Mesendoderm (in vitro differentiated cells): ENCODE results near the gene RNASE7.
A peak's percentile ranks its signal among the peaks of the same experiment; 100 is the strongest.

ENCODE experiments used
- DNase-seq: peaks from one replicate; pipeline ENCODE4 v3.0.0; 2013
- H2AK5ac ChIP-seq: 2 replicates; pipeline ENCODE4 v1.6.1; 2013; ENCODE audit warnings: low read length, inconsistent platforms
- H2BK120ac ChIP-seq: 2 replicates; pipeline ENCODE4 v1.6.1; 2013; ENCODE audit warnings: low read depth, mild to moderate bottlenecking, low read length, moderate library complexity, mixed read lengths
- H2BK15ac ChIP-seq: replicated peaks from 2 replicates; pipeline ENCODE4 v1.6.1; 2013; ENCODE audit warnings: low read depth, mild to moderate bottlenecking, moderate library complexity
- H2BK5ac ChIP-seq: 2 replicates; pipeline ENCODE4 v1.6.1; 2013; ENCODE audit warnings: low read length, inconsistent platforms
- H3K18ac ChIP-seq: 2 replicates; pipeline ENCODE4 v1.6.1; 2013; ENCODE audit warnings: mild to moderate bottlenecking, low read length, mixed read lengths
- H3K23ac ChIP-seq: one replicate; pipeline ENCODE4 v1.6.1; 2013; ENCODE audit warnings: low read length
- H3K27ac ChIP-seq: 2 replicates; pipeline ENCODE4 v1.5.1; 2013; ENCODE audit warnings: low read depth, mild to moderate bottlenecking, inconsistent platforms, low read length, moderate library complexity
- H3K27me3 ChIP-seq: 2 replicates; pipeline ENCODE4 v1.6.1; 2013; ENCODE audit warnings: low read length, control low read depth, mild to moderate bottlenecking, inconsistent platforms; ENCODE audit not compliant: insufficient read depth, poor library complexity
- H3K36me3 ChIP-seq: 2 replicates; pipeline ENCODE4 v1.6.1; 2013; ENCODE audit warnings: low read length, inconsistent platforms; ENCODE audit not compliant: control insufficient read depth, insufficient read depth
- H3K4ac ChIP-seq: one replicate; pipeline ENCODE4 v1.6.1; 2013; ENCODE audit warnings: low read depth, mild to moderate bottlenecking, low read length, moderate library complexity
- H3K4me1 ChIP-seq: 2 replicates; pipeline ENCODE4 v1.6.1; 2013; ENCODE audit warnings: low read depth, low read length, inconsistent platforms; ENCODE audit not compliant: control insufficient read depth
- H3K4me2 ChIP-seq: 2 replicates; pipeline ENCODE4 v1.6.1; 2013; ENCODE audit warnings: low read length
- H3K4me3 ChIP-seq: 2 replicates; pipeline ENCODE4 v1.5.1; 2013; ENCODE audit warnings: mild to moderate bottlenecking, low read length
- H3K56ac ChIP-seq: one replicate; pipeline ENCODE4 v1.6.1; 2013; ENCODE audit warnings: low read length
- H3K79me1 ChIP-seq: 2 replicates; pipeline ENCODE4 v1.6.1; 2013; ENCODE audit warnings: low read length, inconsistent platforms
- H3K79me2 ChIP-seq: 2 replicates; pipeline ENCODE4 v1.6.1; 2013; ENCODE audit warnings: mild to moderate bottlenecking, low read length; ENCODE audit not compliant: control insufficient read depth, insufficient read depth
- H3K9ac ChIP-seq: 2 replicates; pipeline ENCODE4 v1.6.1; 2013; ENCODE audit warnings: low read length, inconsistent platforms
- H4K5ac ChIP-seq: one replicate; pipeline ENCODE4 v1.6.1; 2013; ENCODE audit warnings: low read length
- H4K8ac ChIP-seq: one replicate; pipeline ENCODE4 v1.6.1; 2013; ENCODE audit warnings: low read depth, mild to moderate bottlenecking, control low read depth, low read length, moderate library complexity
- WGBS: extraction: QIAGEN DNeasy Blood & Tissue Kit; methylation state at CpG from one replicate; pipeline ENCODE4 v1.1.7; 2013; ENCODE audit warnings: low lambda C conversion rate, missing lambda C conversion rate; ENCODE audit not compliant: insufficient coverage; ENCODE audit errors: extremely low coverage; 5-methylcytosine and 5-hydroxymethylcytosine counted together

Gene RNASE7

DNA sequence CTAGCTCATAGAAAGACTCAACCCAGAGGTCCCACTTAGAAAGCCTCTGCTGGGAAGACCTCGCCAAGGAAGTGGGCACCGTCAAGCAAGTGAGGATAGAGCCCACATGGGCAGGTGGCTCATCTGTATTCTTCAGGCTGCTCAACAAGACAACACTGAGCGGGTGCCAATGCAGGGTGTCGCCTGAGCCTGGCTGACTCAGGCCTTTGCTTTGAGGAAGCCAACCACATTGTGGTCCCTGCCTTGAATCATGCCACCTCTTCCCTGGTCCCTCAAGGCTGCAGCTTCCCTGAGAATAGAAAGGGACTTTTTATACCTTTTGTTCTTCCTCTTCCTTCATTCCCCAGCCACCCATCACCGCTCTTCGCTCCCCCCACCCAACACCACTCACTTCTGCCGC lies 5.4 kb upstream of the RNASE7 start:
- no CpG with 5 or more reads among the region's 7 CpGs for WGBS
- peaks cover 5% of the 10 kb centered on the region for H3K4me1 ChIP-seq
- no peak overlapping the region for H3K9ac ChIP-seq
- no peak overlapping the region for H2BK5ac ChIP-seq
- H3K79me1 ChIP-seq, result no peaks in the 10 kb centered on the region
- no peak overlapping the region for H3K4me3 ChIP-seq
- H3K4ac ChIP-seq, result no peak overlapping the region
- H3K23ac ChIP-seq, result no peak overlapping the region
- H3K56ac ChIP-seq, result no peak overlapping the region
- H3K18ac ChIP-seq, result no peak overlapping the region
- no peak overlapping the region for H3K4me2 ChIP-seq
- H4K5ac ChIP-seq, result no peak overlapping the region
- no peaks in the 10 kb centered on the region for H3K79me2 ChIP-seq
- H3K27ac ChIP-seq, result no peak overlapping the region
- H3K27me3 ChIP-seq, result no peaks in the 10 kb centered on the region
- H4K8ac ChIP-seq, result no peak overlapping the region
- H2BK15ac ChIP-seq, result no peak overlapping the region
- no peak overlapping the region for H2AK5ac ChIP-seq
- DNase-seq, result no peak
- no peak overlapping the region for H2BK120ac ChIP-seq
- no peaks in the 10 kb centered on the region for H3K36me3 ChIP-seq

DNA sequence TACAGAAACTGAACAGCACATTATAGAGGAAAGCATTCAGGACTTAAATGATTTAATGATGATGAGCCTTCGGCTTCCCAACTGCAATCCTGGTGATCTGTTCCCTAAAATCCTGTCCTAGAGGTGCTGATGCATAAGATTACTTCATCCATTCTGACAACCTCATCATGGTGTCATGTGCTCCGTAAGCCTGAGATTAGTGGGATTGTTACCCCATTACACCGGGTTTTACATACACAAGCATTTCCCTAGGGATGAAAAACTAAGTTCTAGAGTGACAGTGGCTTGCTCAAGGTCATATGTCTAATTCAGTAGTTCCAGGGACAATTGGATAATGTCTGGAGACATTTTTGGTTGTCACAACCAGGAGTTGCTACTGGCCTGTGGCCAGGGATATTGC lies 5.0 kb upstream of the RNASE7 start:
- no peak overlapping the region for H4K8ac ChIP-seq
- WGBS, result no CpG with 5 or more reads among the region's 3 CpGs
- H3K56ac ChIP-seq, result no peak overlapping the region
- no peak overlapping the region for H3K27ac ChIP-seq
- H3K9ac ChIP-seq, result no peak overlapping the region
- no peak overlapping the region for H4K5ac ChIP-seq
- no peak overlapping the region for H2AK5ac ChIP-seq
- no peak overlapping the region for H3K4me3 ChIP-seq
- peaks cover 5% of the 10 kb centered on the region for H3K4me1 ChIP-seq
- H3K79me2 ChIP-seq, result no peaks in the 10 kb centered on the region
- H3K23ac ChIP-seq, result no peak overlapping the region
- H3K4ac ChIP-seq, result no peak overlapping the region
- no peaks in the 10 kb centered on the region for H3K79me1 ChIP-seq
- no peak overlapping the region for H2BK5ac ChIP-seq
- no peak overlapping the region for H3K4me2 ChIP-seq
- H3K18ac ChIP-seq, result no peak overlapping the region
- H2BK15ac ChIP-seq, result no peak overlapping the region
- no peak for DNase-seq
- no peaks in the 10 kb centered on the region for H3K36me3 ChIP-seq
- H3K27me3 ChIP-seq, result no peaks in the 10 kb centered on the region
- no peak overlapping the region for H2BK120ac ChIP-seq

DNA sequence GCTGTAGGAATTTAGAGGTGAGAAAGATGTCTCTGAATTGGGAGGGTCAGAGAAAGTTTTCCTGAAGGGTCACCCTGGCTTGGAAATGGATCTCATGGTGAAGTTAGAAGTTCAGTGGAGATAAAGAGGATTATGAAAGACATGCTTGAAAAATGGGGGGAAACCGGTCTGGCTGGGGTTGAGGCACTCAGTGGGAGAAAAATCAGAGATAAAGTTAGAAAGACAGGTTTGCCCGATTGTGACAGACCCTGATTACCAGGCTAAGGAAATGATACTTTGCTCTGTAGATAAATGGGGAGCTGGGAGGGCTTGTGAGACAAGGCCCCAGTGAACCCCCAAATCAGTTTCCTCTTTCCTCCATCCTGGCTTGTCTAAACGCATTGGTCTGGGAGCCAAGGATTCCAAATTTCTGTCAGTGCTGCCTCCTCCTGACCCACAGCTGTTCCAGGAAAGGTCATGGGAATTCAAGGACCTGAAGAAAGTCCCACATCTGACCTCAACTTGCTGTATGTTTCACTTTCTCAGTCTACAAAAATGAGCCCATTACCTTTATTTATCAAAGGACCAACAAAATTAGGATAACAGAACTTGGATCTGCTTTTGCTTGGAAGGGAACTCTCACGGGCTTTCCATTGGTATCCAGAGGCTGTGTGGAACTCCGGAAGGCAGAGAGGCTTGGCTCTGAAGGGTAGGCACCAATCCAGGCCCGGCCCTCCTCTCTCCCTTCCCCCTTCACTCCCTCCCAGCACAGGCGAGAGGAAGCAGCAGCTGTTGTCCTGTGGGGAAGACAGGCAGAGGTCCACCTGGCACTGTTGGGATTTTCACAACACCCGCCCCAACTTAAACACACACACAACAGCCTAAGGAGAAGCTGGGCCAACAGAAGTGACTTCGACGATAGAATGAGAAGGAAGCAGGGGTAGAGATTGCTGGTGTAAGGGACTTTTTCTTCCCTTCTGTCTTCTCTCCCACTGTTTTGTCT lies 3.4 kb upstream of the RNASE7 start:
- Histone ChIP-seq H3K4me3 (no peak overlapping the region), H4K5ac (no peak overlapping the region), H2BK5ac (no peak overlapping the region), H3K79me2 (no peaks in the 10 kb centered on the region), H2BK15ac (no peak overlapping the region), H3K79me1 (no peaks in the 10 kb centered on the region), H3K4ac (no peak overlapping the region), H3K56ac (peak overlapping the region; percentile 34), H3K4me2 (no peak overlapping the region), H4K8ac (no peak overlapping the region), H3K9ac (no peak overlapping the region), H3K27ac (no peak overlapping the region), H3K18ac (no peak overlapping the region), H3K4me1 (peaks cover 5% of the 10 kb centered on the region), H2BK120ac (no peak overlapping the region), H3K23ac (no peak overlapping the region), H3K36me3 (no peaks in the 10 kb centered on the region), H2AK5ac (no peak overlapping the region), H3K27me3 (no peaks in the 10 kb centered on the region)
- DNase-seq, result peak; percentile 82
- WGBS, result no CpG with 5 or more reads among the region's 10 CpGs

DNA sequence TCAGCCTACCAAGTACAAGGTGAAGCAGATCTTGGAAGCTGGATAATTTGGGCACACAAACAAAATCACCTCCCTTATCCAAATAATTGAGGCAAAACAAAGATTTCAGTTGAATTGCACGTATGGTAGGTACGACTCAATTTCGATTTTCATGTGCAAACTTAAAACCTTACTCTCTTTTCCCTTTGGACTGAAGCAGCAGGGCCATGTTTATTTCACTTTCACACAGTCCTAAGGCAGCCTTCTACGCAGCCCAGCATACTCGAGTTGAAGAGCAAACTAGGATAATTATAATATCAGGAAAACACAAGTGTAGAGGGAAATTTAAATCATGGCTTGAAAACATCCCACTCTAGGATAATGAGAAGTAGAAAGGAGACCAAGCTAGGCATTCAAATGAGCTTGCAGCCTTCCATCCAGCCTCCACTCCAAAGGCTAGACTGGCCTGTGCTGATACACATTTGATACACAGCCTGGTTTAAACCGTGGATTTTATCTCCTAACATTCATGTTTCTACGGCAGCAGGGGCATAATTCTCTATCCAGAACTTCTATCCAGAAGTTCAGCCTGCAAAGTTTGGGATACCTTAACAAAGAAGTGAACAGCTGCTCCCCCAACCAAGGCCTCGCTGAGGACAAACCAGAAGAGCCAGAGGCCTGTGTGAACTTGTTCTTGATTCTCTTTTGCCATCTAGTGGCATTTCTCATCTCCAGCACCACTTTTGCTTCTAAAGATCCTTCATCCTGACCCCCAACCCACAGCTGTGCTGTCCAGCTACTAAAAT lies 2.4 kb upstream of the RNASE7 start:
- Histone ChIP-seq H3K56ac (peak overlapping the region; percentile 26), H2BK15ac (no peak overlapping the region), H3K27ac (no peak overlapping the region), H3K79me1 (no peaks in the 10 kb centered on the region), H3K4me3 (no peak overlapping the region), H2AK5ac (no peak overlapping the region), H3K4ac (no peak overlapping the region), H2BK120ac (no peak overlapping the region), H4K5ac (no peak overlapping the region), H2BK5ac (no peak overlapping the region), H3K36me3 (no peaks in the 10 kb centered on the region), H3K23ac (no peak overlapping the region), H3K4me2 (no peak overlapping the region), H3K27me3 (no peaks in the 10 kb centered on the region), H3K9ac (no peak overlapping the region), H3K18ac (no peak overlapping the region), H3K4me1 (peaks cover 5% of the 10 kb centered on the region), H3K79me2 (no peaks in the 10 kb centered on the region), H4K8ac (no peak overlapping the region)
- DNase-seq, result peak; percentile 86
- no CpG with 5 or more reads among the region's 8 CpGs for WGBS

GRCh38 chr14:21040370-21040925 lies 1.7 kb upstream of the RNASE7 start:
- Histone ChIP-seq H3K79me1 (no peaks in the 10 kb centered on the region), H3K56ac (no peak overlapping the region), H3K36me3 (no peaks in the 10 kb centered on the region), H2AK5ac (no peak overlapping the region), H3K4me2 (no peak overlapping the region), H2BK5ac (no peak overlapping the region), H4K8ac (no peak overlapping the region), H3K4me1 (peaks cover 5% of the 10 kb centered on the region), H3K4ac (no peak overlapping the region), H2BK120ac (no peak overlapping the region), H4K5ac (no peak overlapping the region), H3K4me3 (no peak overlapping the region), H2BK15ac (no peak overlapping the region), H3K9ac (no peak overlapping the region), H3K23ac (no peak overlapping the region), H3K27me3 (no peaks in the 10 kb centered on the region), H3K18ac (no peak overlapping the region), H3K79me2 (no peaks in the 10 kb centered on the region), H3K27ac (no peak overlapping the region)
- no CpG with 5 or more reads among the region's 8 CpGs for WGBS
- no peak for DNase-seq
